HFF-Myc (cell line): Measurements from ENCODE around the gene CEBPB.

Experiments
- DNase-seq: peaks from one replicate; pipeline ENCODE4 v3.0.0-alpha.2; 2011; ENCODE audit warnings: low read depth; ENCODE audit errors: extremely low read depth
- H3K4me3 ChIP-seq: replicated peaks from 2 replicates; pipeline ENCODE4 v1.5.1; 2011; ENCODE audit warnings: low read depth, mild to moderate bottlenecking, control low read depth, low read length
- CTCF ChIP-seq: IDR thresholded peaks from 2 replicates; pipeline ENCODE4 v1.5.1; 2012; ENCODE audit warnings: mild to moderate bottlenecking, low read depth, low read length, control low read depth; ENCODE audit errors: missing control alignments

Gene CEBPB

GRCh38 chr20:50215926-50216325, 25.3 kb downstream of the CEBPB start:
- H3K4me3 ChIP-seq, result no peak overlapping the region
- TF ChIP-seq CTCF, result no peak
- no peak for DNase-seq

- TF ChIP-seq CTCF, result no peak
- DNase-seq, result no peak
- no peak overlapping the region for H3K4me3 ChIP-seq
Observed at GRCh38 chr20:50216543-50217206, 26.0 kb downstream of the CEBPB start.

GRCh38 chr20:50217207-50217949, 26.7 kb downstream of the CEBPB start:
- no peak overlapping the region for H3K4me3 ChIP-seq
- DNase-seq, result no peak
- TF ChIP-seq CTCF, result no peak

- no peak overlapping the region for H3K4me3 ChIP-seq
- no peak for TF ChIP-seq CTCF
- DNase-seq, result no peak
Observed at GRCh38 chr20:50218987-50219435, 28.4 kb downstream of the CEBPB start.

- no peak for TF ChIP-seq CTCF
- DNase-seq, result no peak
- no peak overlapping the region for H3K4me3 ChIP-seq
Observed at GRCh38 chr20:50219600-50219999, 29.0 kb downstream of the CEBPB start.

- no peak for TF ChIP-seq CTCF
- DNase-seq, result no peak
Observed at GRCh38 chr20:50220093-50220893, 29.7 kb downstream of the CEBPB start.

More at GRCh38 chr20:50220093-50220893, 29.7 kb downstream of the CEBPB start:
- H3K4me3 ChIP-seq, result no peak overlapping the region
